HG03442 (cell line): ENCODE measurements around the gene RBP4.
"Not testable (repeated sequence)": the region's sequence is repeated elsewhere in the genome, so short reads cannot be mapped to it uniquely, and the experiment has no call there.

Experiments
- ATAC-seq: cut with Tn5 transposase; IDR thresholded peaks from one replicate; pipeline ENCODE4 v1.9.1; 2021; ENCODE audit warnings: mild to moderate bottlenecking, moderate library complexity; ENCODE audit not compliant: unreplicated experiment

The RBP4 gene

DNA sequence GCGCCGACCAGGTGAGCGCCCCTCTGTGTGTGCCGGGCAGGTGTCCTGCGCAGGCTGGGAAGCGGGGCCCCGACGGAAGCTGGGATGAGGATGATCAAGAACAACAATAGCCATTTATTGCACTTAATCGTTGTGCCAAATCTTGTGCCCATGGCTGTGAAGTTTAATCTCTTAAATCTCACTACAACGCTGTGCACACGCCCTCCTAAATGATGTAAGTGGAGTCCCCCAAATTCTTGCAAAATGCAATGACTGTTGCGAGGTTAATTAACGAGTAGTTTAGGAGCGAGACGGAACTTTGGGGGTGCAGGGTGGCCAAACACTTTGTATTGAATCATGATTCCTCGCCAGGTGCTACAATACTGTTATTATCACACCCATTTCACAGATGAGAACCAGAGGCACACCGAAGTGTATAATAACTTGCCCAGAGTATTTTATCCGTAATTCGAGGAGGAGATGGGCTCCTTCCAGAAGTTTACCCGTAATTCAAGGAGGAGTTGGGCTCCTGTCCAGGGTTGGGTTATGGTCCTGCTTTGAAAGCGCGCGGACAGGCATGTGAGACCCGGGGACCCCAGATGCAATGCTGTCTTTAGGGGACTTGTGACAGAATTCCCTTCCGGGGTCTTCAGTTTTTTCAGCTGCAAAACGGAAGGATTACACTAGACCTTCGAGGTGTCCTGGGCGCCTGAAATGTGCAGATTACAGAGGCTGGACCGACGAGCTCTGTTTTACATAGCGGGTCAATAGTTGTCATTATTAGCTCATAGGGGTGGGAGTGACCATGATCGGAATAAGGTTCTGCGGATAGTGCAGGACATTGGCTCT lies 33.5 kb downstream of the RBP4 start:
- no peak for ATAC-seq

DNA sequence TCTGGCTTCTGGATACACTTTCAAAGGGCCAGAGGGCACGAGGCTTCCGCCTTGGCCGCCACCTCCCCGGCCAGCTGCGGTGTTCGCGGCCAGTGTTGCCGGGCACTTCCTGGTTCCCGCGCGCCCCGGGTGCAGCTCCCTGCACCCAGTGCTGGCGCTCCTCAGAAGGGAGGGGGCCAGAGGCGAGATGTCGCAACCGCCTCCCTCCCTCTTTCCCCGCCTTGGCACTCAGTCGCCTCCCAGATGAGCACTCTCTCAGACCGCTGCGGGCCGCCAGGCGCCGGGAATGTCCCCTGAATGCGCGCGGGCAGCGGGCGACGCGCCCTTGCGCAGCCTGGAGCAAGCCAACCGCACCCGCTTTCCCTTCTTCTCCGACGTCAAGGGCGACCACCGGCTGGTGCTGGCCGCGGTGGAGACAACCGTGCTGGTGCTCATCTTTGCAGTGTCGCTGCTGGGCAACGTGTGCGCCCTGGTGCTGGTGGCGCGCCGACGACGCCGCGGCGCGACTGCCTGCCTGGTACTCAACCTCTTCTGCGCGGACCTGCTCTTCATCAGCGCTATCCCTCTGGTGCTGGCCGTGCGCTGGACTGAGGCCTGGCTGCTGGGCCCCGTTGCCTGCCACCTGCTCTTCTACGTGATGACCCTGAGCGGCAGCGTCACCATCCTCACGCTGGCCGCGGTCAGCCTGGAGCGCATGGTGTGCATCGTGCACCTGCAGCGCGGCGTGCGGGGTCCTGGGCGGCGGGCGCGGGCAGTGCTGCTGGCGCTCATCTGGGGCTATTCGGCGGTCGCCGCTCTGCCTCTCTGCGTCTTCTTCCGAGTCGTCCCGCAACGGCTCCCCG lies 34.4 kb downstream of the RBP4 start, which contains the start of gene FFAR4:
TSS of gene FFAR4 (plus strand) at position 231 of the 842 bp plus-strand sequence. CDS start at position 287, 56 bp downstream.
- ATAC-seq: no peak

DNA sequence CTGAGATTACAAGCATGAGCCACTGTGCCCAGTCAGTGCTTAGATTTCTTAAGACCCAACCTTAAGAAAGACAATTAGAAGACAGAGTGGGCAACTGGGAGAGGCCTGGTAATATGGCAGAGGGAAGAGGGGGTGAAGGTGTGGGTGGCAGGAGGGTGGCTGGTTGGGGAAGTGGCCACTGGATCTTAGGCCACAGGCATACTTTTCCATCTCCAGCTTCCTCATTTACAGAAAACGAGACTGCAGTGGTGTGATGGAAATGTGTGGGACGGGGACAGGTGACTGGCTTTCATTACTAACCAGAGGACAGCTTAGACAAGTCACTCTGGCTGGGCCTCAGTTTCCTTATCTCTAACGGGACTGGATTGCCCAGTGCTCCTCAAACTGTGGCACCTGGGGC lies 35.6 kb downstream of the RBP4 start:
- no peak for ATAC-seq

DNA sequence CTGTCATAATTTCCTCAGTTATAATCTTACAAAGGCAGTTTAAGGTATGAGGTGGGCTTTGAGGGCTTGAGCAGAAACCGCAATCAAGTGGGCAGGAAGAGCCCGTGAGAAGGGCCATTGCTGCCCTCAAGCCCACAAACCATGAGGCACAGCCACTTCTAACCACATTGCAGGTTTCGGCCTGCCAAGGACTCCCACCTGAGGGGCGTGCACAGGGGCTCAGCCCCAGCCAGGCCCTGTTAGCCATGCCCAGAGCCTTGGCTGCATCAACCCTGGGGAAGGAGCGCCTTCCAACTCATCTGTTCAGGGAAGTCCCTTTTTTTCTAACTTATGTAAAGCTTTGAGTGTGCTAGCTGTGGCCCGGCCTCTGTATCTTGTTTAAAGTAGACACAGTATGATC lies 40.5 kb downstream of the RBP4 start:
- no peak for ATAC-seq

DNA sequence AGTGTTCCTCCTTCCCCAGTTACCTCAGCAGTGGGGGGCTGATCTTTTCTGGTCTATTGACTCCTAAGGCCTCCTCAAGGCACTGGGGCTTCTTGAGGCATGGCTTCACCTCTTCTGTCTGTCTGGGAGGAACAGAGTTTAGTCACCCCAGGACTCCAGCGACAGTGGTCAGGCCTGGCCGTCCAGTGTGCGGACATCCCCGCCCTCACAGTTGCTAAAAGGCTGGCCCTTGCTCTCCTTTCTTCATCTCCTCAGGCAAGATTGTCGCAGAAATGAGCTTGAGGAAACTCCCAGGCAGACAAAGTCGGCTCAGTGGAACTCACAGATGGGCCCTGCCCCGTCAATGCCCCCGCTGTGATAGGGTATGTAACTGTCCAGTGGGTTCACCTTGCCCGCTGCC lies 41.5 kb downstream of the RBP4 start:
- no peak for ATAC-seq

DNA sequence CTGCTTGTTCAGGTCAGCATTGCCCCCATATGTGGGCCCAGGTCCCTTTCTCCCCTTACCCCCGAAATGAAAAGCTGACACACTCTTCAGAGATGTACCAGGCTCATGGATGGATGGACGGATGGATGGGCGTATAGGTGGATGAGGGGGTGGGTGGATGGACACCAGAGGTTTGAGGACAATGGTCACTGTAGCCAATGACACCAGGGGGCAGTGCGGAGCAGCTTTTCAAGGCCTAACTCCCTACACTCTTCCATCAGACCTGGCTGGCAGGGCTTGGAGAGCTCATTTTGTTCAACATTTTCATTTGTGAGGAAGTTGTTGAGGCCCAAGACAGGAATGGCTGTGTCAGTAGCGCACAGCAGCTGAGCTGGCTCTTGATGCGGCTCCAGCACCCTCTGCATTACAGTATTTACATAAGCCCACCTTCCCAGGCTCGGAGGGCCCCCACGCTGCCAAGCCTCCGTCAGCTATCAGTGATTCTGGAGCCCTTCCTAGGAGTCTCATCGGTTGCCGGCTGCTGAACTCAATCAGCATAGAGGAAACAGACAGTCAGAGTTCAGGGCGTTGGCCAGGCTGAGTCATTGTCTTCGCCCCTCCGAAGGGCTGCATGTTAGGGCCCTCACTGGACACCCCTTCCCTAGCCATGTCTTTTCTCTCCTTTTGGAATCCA lies 46.1 kb downstream of the RBP4 start:
- ATAC-seq: peak; percentile 67

DNA sequence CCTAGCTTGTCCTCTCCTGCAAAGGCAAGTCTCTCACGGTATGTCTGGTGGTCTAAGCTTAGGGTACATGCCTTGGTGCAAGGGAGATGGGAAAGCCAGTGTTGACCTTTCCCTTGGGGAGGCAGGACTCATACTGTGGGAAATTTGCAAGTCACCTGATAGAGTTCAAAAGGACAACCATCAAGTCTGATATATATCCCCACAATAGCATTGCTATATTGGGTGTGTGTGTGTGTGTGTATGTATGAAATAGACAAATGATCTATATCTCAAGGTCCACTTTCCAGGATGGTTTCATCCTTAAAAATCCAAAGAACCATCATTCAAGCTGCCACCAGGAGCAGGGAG lies 46.7 kb downstream of the RBP4 start:
- ATAC-seq: no peak

DNA sequence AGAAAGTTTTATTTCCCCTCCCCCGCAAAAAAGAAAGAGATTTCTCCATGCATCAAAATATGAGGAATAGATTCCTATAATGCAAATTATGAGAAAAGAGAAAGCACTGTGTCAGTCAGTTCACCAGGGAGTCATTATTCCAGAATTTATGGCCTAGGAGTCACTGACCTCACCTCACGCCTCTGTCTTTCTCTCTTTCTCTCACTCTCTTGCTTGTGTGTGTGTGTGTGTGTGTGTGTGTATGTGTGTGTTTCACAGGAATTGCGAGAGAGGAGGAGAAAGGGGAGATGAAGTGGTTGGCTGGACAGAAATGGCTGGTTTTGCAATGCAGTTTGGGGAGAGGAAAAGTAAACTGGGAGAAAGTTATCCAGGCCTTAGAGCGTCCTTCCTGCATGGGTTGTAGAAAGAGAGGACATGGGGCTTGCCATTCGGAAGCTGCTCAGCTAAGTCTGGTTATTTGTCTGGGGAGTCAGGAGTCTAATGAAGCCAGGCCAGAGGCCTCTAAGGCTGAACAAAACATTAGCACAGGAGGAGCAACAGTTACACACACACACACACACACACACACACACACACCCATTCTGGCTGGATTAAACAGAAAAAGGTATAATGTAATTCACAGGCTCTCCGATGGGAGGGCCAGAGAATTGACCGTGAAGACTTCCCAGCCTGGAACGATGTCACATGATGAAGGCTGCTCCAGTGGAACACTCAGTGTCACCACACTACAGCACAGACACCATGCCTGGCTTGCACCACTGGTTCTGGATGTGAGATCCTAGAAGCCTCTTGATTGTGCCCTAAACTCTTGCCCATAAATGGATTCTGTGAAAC lies 47.3 kb downstream of the RBP4 start:
- ATAC-seq: no peak

DNA sequence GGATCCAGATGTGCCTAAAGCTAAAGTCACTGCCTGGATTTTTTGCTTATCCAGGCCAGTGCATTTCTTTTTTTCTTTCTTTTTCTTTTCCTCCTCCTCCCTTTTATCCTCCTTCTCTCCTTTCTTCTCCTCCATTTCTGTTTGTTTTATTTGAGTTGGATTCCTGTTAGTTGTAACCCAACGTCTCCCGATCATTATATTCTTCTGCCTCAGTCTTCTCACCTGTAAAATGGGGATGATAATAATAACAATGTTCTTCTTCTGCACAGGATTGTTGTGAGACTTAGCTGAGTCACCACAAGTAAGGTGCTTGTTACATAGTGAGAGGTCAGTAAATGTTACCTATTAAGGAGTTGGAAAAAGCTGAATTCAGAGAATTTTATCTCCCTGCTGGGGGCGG lies 48.3 kb downstream of the RBP4 start:
- no peak for ATAC-seq

DNA sequence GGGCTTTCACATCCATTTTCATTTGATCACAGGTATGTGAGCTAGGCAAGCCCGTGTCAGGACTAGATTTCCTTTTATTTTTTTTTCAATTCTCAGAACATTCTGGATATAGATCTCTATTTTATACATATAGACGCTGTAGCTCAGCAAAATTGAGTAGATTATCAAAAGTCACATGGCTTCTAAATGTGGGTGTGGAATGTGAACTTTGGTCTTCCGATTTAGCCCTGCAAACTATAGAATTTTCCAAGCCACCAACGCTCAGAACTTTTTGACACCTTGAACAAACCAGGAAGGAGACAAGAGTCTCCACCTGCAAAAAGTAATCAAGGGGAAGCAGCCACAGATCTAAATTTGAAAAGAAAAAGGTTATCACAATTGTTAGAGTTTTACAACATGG lies 50.4 kb downstream of the RBP4 start:
- ATAC-seq: no peak

DNA sequence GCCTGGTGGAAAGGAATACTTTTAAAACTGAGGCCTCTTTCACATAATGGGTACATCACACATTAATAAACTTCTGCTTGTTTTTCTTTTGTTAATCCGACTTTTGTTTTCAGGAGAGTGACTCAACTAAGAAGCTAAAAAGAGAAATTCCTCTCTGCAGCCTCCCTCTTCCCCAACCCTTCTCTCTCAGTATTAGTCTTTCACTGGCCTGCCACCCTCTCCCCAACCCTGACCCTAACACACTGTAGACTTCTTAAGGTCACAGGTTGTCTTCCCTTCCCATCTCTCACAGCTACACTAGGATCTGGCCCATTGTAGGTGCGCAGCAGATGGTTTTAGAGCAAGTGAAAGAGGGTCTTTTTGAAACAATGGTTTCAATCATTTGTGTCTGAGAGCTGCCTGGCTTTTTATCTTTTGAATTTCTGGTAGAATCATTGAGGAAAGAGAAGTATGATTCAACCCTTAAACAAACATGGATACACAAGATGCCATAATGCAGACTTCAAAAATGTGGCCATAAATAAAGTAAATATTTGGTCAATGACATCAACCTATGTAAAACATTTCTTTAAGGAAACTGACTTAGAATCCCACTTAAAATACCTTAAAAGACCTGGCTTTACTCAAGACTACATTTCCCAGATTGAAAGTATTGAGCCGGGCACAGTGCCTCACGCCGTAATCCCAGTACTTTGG lies 52.5 kb downstream of the RBP4 start:
- ATAC-seq: no peak

DNA sequence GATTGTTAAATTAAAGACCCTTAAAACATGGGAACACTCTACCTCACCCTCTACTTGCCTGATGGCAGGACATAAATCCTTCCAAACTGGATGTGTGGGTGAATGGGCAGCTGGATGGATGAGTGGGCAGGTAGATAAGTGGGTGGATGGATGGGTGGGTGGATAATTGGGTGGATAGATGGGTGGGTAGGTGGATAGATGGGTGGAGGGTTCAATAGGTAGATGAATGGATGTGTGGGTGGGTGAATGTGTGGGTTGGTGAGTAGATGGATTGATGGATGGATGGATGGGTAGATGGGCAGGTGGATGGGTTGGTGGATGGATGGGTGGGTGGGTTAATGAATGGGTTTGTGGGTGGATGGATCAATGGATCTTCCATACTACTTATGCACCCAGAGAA lies 53.5 kb downstream of the RBP4 start:
- no peak for ATAC-seq

DNA sequence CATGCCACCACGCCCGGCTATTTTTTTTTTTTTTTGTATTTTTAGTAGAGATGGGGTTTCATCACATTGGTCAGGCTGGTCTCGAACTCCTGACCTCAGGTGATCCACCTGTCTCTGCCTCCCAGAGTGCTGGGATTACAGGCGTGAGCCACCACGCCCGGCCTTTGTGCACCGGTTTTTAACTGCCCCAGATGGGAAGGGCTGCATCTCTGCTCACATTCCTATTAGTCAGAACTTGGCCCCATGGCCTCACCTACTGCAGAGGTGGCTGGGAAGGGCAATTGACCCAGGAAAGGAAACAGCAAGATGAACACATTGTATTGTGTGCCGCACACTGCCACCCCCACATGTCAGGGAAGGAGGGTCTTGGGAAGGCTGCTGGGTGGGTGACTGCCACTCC lies 54.0 kb downstream of the RBP4 start:
- ATAC-seq: not testable (repeated sequence)

DNA sequence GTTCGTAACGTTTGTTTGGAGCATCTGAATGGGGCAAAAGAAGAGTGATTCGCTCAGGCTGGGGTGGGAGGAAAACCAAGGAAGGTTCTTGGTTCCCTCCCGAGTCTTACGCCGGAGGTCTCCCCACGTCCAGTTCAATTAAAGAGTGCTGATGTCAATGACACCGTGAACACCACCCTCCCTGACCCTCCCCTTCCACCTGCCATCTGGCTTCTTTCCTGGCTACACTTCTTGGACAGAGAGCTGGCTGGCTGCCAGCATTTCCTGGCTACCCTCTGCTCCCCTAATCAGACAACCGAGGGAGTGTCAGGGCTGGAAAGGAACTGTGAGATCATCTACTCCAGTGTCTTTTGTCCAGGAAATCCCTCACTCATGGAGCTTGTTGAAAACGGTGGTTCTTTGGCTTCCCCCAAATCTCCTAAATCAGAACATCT lies 58.7 kb downstream of the RBP4 start:
- no peak for ATAC-seq
